GM12892 (cell line): ENCODE measurements around the gene SMIM5.

Experiments
- POLR2A ChIP-seq: IDR thresholded peaks from 2 replicates; pipeline ENCODE4 v1.6.1; 2011; ENCODE audit warnings: low read depth, low read length, control low read depth
- POLR2AphosphoS5 ChIP-seq: IDR thresholded peaks from 2 replicates; pipeline ENCODE4 v1.6.1; 2011; ENCODE audit warnings: low read depth, low read length, control low read depth
- TAF1 ChIP-seq: IDR thresholded peaks from 2 replicates; pipeline ENCODE4 v1.6.1; 2011; ENCODE audit warnings: low read depth, mild to moderate bottlenecking, control low read depth, low read length, borderline replicate concordance

GRCh38 chr17:75652934-75653549 is 19.8 kb downstream of the SMIM5 start:
- TF ChIP-seq POLR2A (no peak), POLR2AphosphoS5 (no peak), TAF1 (no peak)
